Smooth muscle cell (in vitro differentiated cells): ENCODE data around the gene ZNF205. TPM values are rescaled to one million over a fixed set of nuclear protein-coding genes. Genes with fewer than 3 reads are reported as not detected.

Source experiments
- DNase-seq: peaks from one replicate; lab custom pipeline; 2025; ENCODE audit not compliant: unreplicated experiment; lab: John Stamatoyannopoulos, UW
- H2AFZ ChIP-seq: fragments of 200-600 bp; sonication (generic); 2 replicates; pipeline ENCODE4 v1.6.0; 2016; ENCODE audit warnings: antibody characterized with exemption, low read depth, mild to moderate bottlenecking
- H3F3A ChIP-seq: fragments of 200-600 bp; sonication (generic); 2 replicates; pipeline ENCODE4 v1.6.0; 2017; ENCODE audit warnings: antibody characterized with exemption, low read depth
- H3K27ac ChIP-seq: fragments of 200-600 bp; sonication (generic); 2 replicates; pipeline ENCODE4 v1.5.1; 2016; ENCODE audit warnings: low read depth, mild to moderate bottlenecking
- H3K27me3 ChIP-seq: fragments of 200-600 bp; sonication (generic); 2 replicates; pipeline ENCODE4 v1.6.1; 2016; ENCODE audit warnings: low read depth, mild to moderate bottlenecking
- H3K36me3 ChIP-seq: fragments of 200-600 bp; sonication (generic); 2 replicates; pipeline ENCODE4 v1.5.1; 2016; ENCODE audit warnings: low read depth
- H3K4me1 ChIP-seq: fragments of 200-600 bp; sonication (generic); 2 replicates; pipeline ENCODE4 v1.5.1; 2016; ENCODE audit warnings: low read depth
- H3K4me2 ChIP-seq: fragments of 200-600 bp; sonication (generic); 2 replicates; pipeline ENCODE4 v1.6.0; 2016; ENCODE audit warnings: mild to moderate bottlenecking
- H3K4me3 ChIP-seq: fragments of 200-600 bp; sonication (generic); 2 replicates; pipeline ENCODE4 v1.5.1; 2016; ENCODE audit warnings: mild to moderate bottlenecking
- H3K79me2 ChIP-seq: fragments of 200-600 bp; sonication (generic); 2 replicates; pipeline ENCODE4 v1.6.0; 2016; ENCODE audit warnings: low read depth, mild to moderate bottlenecking
- H3K9ac ChIP-seq: fragments of 200-600 bp; sonication (generic); 2 replicates; pipeline ENCODE4 v1.6.0; 2016; ENCODE audit warnings: low read depth
- H3K9me3 ChIP-seq: fragments of 200-600 bp; sonication (generic); replicated peaks from 2 replicates; pipeline ENCODE4 v1.5.1; 2016; ENCODE audit warnings: low read depth
- H4K20me1 ChIP-seq: fragments of 200-600 bp; sonication (generic); 2 replicates; pipeline ENCODE4 v1.6.0; 2016; ENCODE audit warnings: low read depth
- CTCF ChIP-seq: fragments of 200-600 bp; sonication (generic); IDR thresholded peaks from 2 replicates; pipeline ENCODE4 v1.5.1; 2017; ENCODE audit warnings: borderline replicate concordance, mild to moderate bottlenecking, antibody characterized with exemption; ENCODE audit not compliant: insufficient read depth, poor library complexity, severe bottlenecking
- WGBS: methylation state at CpG from one replicate; pipeline ENCODE4 v1.1.7; 2016; ENCODE audit warnings: low lambda C conversion rate; 5-methylcytosine and 5-hydroxymethylcytosine counted together
- polyA plus RNA-seq: library from polyadenylated mRNA; unstranded; fragments of >200 nt; fragmentation: Nextera tagmentation; extraction: Ambion mirVana; gene quantifications from 2 replicates; pipeline ENCODE4 v1.2.1, GENCODE V29; 2016
- total RNA-seq: library from RNA; depleted of rRNA; stranded (reverse); fragments of >200 nt; gene quantifications from 2 replicates; pipeline ENCODE4 v1.2.3, GENCODE V29; 2014

The ZNF205 gene
- total and polyA plus RNA-seq, 2 experiments from 2014 or later = 7.2 to 11.9 TPM

GRCh38 chr16:3149193-3149530 lies 36.8 kb downstream of the ZNF205 start:
- no peak for TF ChIP-seq CTCF
- H3K27ac ChIP-seq = no peak overlapping the region
- H3K36me3 ChIP-seq = no peaks in the 10 kb centered on the region
- H3K9ac ChIP-seq = no peak overlapping the region
- no peak overlapping the region for H3K4me3 ChIP-seq
- 90% methylated on average over 6 of the region's 6 CpGs for WGBS
- no peaks in the 10 kb centered on the region for H3K9me3 ChIP-seq
- no peaks in the 10 kb centered on the region for H3K4me1 ChIP-seq
- no peaks in the 10 kb centered on the region for H4K20me1 ChIP-seq
- no peak overlapping the region for H2AFZ ChIP-seq
- H3K4me2 ChIP-seq = peak overlapping the region; percentile 89
- H3F3A ChIP-seq = peaks cover 12% of the 10 kb centered on the region
- H3K27me3 ChIP-seq = no peaks in the 10 kb centered on the region
- no peak for DNase-seq
- H3K79me2 ChIP-seq = no peaks in the 10 kb centered on the region

- Histone ChIP-seq H3K79me2 (no peaks in the 10 kb centered on the region), H3K9ac (no peak overlapping the region), H3K9me3 (no peaks in the 10 kb centered on the region), H3K4me3 (peak overlapping the region; percentile 63), H3K27me3 (no peaks in the 10 kb centered on the region), H4K20me1 (no peaks in the 10 kb centered on the region), H3F3A (peaks cover 14% of the 10 kb centered on the region), H3K27ac (no peak overlapping the region), H3K36me3 (no peaks in the 10 kb centered on the region), H3K4me1 (no peaks in the 10 kb centered on the region), H3K4me2 (peak overlapping the region; percentile 89), H2AFZ (peak overlapping the region; percentile 78)
- WGBS = 5% methylated on average over 37 of the region's 41 CpGs
- peak; percentile 37 for TF ChIP-seq CTCF
- peak; percentile 49 for DNase-seq
These were observed 37.4 kb downstream of the ZNF205 start for GRCh38 chr16:3149630-3150345.

DNA sequence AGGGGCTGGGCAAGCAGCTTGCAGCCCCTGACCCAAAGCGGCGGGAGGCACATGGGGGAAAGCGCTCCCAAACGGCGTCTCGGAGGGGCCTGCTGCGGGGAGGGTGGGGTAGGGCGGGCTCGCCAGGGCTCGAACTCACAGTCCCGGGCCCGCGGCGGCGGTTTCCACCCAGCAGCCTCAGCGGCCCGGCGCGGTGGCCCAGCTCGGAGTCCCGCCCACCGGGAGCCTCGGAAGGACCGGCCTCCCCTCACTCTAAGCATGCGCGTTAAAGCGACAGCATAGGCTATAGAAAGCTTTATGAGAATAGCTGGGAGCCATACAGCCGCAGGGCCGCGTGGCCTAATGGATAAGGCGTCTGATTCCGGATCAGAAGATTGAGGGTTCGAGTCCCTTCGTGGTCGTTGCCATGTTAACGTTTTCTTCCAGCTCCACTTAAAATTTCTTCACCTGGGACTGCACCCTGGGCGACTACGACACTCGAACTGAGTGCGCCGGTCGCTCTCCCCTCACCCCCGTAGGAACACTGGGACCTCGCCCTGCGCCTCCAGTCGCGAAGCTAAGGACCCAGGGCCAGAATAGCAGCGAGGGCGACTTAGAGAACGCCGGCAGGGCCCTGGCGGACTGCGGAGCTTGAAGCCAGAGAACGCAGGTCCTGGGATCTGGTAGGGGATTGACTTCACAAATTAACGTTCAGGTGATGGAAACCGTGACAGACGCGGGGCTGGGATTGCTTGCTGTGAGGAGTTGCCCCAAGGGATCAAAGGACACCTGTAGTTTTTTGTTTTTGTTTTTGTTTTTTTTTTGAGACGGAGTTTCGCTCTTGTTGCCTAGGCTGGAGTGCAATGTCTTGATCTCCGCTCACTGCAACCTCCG lies 38.2 kb downstream of the ZNF205 start:
- WGBS = under 1% methylated on average over 59 of the region's 62 CpGs
- TF ChIP-seq CTCF = no peak
- H4K20me1 ChIP-seq = no peaks in the 10 kb centered on the region

DNA sequence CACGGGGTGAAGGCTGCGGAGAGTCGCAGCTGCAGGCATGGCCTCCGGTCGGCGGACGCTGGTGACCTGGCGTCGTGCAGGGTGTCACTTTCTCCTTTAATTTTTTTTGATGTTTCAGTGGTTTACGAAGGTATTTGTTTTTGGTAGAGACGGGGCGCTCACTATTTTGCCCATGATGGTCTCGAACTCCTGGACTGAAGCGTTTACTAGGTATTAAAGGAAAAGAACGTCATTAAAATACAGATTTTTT lies 39.6 kb downstream of the ZNF205 start:
- Histone ChIP-seq H3K4me1 (no peaks in the 10 kb centered on the region), H2AFZ (no peak overlapping the region), H3K4me2 (peak overlapping the region; percentile 72), H3K4me3 (peak overlapping the region; percentile 49), H3F3A (peaks cover 35% of the 10 kb centered on the region), H3K36me3 (no peaks in the 10 kb centered on the region), H3K27me3 (no peaks in the 10 kb centered on the region), H3K27ac (no peak overlapping the region), H3K9ac (no peak overlapping the region), H3K9me3 (no peaks in the 10 kb centered on the region), H3K79me2 (no peaks in the 10 kb centered on the region), H4K20me1 (no peaks in the 10 kb centered on the region)
- no peak for DNase-seq
- 10% methylated on average over 15 of the region's 15 CpGs for WGBS
- TF ChIP-seq CTCF = no peak

More for the DNA sequence above, 38.2 kb downstream of the ZNF205 start:
- Histone ChIP-seq H3K9me3 (no peaks in the 10 kb centered on the region), H3F3A (peaks cover 22% of the 10 kb centered on the region), H3K9ac (no peak overlapping the region), H3K4me3 (peak overlapping the region; percentile 63), H3K4me2 (peak overlapping the region; percentile 89), H3K4me1 (no peaks in the 10 kb centered on the region), H3K36me3 (no peaks in the 10 kb centered on the region), H2AFZ (peak overlapping the region; percentile 78), H3K27me3 (no peaks in the 10 kb centered on the region), H3K27ac (peak overlapping the region; percentile 47), H3K79me2 (no peaks in the 10 kb centered on the region)
- peak; percentile 98 for DNase-seq
